ENCODE results near the gene TCEAL1.

DNA sequence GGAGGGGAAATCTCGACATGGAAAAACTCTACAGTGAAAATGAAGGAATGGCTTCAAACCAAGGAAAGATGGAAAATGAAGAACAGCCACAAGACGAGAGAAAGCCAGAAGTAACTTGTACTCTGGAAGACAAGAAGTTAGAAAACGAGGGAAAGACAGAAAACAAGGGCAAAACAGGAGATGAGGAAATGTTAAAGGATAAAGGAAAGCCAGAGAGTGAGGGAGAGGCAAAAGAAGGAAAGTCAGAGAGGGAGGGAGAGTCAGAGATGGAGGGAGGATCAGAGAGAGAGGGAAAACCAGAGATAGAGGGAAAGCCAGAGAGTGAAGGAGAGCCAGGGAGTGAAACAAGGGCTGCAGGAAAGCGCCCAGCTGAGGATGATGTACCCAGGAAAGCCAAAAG, 42.1 kb upstream of the TCEAL1 start:
- TF ChIP-seq, protein P1, sequence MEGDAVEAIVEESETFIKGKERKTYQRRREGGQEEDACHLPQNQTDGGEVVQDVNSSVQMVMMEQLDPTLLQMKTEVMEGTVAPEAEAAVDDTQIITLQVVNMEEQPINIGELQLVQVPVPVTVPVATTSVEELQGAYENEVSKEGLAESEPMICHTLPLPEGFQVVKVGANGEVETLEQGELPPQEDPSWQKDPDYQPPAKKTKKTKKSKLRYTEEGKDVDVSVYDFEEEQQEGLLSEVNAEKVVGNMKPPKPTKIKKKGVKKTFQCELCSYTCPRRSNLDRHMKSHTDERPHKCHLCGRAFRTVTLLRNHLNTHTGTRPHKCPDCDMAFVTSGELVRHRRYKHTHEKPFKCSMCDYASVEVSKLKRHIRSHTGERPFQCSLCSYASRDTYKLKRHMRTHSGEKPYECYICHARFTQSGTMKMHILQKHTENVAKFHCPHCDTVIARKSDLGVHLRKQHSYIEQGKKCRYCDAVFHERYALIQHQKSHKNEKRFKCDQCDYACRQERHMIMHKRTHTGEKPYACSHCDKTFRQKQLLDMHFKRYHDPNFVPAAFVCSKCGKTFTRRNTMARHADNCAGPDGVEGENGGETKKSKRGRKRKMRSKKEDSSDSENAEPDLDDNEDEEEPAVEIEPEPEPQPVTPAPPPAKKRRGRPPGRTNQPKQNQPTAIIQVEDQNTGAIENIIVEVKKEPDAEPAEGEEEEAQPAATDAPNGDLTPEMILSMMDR (CRISPR knock-in tag; IDR thresholded peaks at IDR 0.05) = no peak
- TF ChIP-seq JUND (CRISPR knock-in tag; IDR thresholded peaks at IDR 0.05) (no peak), SIN3A (IDR thresholded peaks at IDR 0.05; ENCODE audit: borderline replicate concordance, low read depth, low read length) (no peak), ESRRA (CRISPR knock-in tag; IDR thresholded peaks at IDR 0.05; ENCODE audit: low read depth) (no peak)
